ENCODE measurements around the gene WIPF2.

DNA sequence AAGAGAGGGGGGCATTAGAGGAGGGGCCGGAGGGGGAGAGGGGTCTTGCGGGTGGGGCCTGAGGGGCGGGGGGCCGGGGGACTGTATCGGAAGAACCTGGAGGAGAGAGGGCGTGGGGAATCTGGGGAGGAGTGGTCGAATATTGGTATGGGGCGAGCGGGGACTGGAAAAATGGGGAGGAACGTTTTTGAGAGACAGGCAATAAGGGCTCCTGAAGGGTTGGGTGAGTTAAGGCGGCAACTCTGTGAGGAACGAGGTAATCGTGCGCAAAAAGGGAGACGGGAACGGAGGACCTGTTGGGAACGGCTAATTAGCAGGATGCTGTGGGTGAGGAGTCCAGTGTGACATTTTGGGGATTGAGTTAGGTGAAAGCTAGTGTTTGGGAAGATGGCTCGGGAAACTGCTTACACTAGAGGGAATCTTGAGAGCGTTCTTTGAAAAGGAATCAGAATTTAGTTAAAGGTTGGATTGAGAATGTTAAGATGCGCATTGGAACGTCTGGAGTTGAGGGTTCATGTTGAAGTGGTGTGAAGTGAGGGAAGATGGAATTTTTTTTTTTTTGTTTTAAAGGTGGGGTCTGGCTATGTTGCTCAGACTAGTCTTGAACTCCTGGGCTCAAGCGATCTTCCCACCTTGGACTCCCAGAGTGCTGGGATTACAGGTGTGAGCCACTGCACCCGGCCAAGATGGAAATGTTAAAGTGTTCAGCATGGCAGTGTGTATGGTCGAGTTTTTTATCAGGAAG, 662 bp downstream of the WIPF2 start:
- TF ChIP-seq, protein P1, sequence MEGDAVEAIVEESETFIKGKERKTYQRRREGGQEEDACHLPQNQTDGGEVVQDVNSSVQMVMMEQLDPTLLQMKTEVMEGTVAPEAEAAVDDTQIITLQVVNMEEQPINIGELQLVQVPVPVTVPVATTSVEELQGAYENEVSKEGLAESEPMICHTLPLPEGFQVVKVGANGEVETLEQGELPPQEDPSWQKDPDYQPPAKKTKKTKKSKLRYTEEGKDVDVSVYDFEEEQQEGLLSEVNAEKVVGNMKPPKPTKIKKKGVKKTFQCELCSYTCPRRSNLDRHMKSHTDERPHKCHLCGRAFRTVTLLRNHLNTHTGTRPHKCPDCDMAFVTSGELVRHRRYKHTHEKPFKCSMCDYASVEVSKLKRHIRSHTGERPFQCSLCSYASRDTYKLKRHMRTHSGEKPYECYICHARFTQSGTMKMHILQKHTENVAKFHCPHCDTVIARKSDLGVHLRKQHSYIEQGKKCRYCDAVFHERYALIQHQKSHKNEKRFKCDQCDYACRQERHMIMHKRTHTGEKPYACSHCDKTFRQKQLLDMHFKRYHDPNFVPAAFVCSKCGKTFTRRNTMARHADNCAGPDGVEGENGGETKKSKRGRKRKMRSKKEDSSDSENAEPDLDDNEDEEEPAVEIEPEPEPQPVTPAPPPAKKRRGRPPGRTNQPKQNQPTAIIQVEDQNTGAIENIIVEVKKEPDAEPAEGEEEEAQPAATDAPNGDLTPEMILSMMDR (IDR thresholded peaks at IDR 0.05; ENCODE audit: poor library complexity): no peak
- no peak for TF ChIP-seq EZH2 (IDR thresholded peaks at IDR 0.05; ENCODE audit: borderline replicate concordance)
- no peak for TF ChIP-seq EZH2phosphoT487 (IDR thresholded peaks at IDR 0.05; ENCODE audit: low read depth, severe bottlenecking, unreplicated experiment)

Data from hepatocyte (in vitro differentiated cells).